Mucosa of stomach (tissue), 1 donor: Measurements from ENCODE around the gene MLN.

Source experiments
- H3K27me3 ChIP-seq: one replicate; pipeline ENCODE4 v1.7.0; 2013; ENCODE audit warnings: mild to moderate bottlenecking, low read length; ENCODE audit not compliant: control insufficient read depth, insufficient read depth
- H3K36me3 ChIP-seq: one replicate; pipeline ENCODE4 v1.7.0; 2013; ENCODE audit warnings: low read length; ENCODE audit not compliant: control insufficient read depth, insufficient read depth
- H3K4me1 ChIP-seq: one replicate; pipeline ENCODE4 v1.7.0; 2013; ENCODE audit warnings: mild to moderate bottlenecking, low read length; ENCODE audit not compliant: control insufficient read depth, insufficient read depth
- H3K4me3 ChIP-seq: one replicate; pipeline ENCODE4 v1.7.0; 2013; ENCODE audit warnings: low read length
- H3K9ac ChIP-seq: one replicate; pipeline ENCODE4 v1.7.0; 2013; ENCODE audit warnings: mild to moderate bottlenecking, low read length, moderate library complexity
- H3K9me3 ChIP-seq: one replicate; pipeline ENCODE4 v1.7.0; 2013; ENCODE audit warnings: mild to moderate bottlenecking, low read length, moderate library complexity; ENCODE audit not compliant: control insufficient read depth
- donor health status: Pancreatic carcinoma.

Gene MLN

DNA sequence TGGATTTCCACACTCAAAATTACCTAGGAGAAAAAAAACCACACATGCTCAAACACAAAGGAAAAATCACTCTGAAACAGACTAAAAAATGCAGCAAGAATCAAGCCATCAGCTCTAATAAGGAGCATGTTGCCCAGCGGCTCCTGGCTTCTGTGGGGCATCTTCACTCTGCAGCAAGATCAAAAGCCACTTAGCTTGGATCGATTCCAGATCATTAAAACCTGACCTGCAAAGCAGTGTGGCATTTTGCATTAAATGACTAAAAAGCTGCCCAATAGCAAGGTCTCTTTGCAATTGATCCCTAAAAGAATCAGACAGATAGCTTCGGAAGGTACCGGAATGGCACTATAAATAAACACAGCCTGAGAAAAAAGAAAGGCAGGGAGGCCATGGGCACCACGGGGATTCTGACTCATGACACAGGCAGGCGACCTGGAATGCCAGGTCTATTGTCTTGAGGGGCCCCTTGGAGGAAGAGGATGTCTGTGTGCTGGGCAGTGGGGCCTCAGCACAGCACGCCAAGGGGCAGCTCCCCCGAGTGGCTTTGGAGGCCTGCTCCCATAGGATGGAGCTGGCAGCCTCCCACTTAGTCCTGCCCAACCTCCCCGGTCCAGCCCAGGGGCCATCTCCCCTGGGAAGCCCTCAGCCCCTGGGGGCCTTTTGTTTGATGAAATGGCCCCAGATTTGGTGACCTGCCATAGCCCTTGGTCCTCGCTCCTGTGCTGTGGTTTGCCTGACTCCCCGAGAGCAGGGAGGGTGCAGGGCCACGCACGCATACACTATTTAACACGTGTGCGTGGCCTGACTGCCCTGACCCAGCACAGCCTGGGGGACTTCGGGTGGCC lies 22.4 kb downstream of the MLN start:
- H3K9ac ChIP-seq, result no peak overlapping the region

DNA sequence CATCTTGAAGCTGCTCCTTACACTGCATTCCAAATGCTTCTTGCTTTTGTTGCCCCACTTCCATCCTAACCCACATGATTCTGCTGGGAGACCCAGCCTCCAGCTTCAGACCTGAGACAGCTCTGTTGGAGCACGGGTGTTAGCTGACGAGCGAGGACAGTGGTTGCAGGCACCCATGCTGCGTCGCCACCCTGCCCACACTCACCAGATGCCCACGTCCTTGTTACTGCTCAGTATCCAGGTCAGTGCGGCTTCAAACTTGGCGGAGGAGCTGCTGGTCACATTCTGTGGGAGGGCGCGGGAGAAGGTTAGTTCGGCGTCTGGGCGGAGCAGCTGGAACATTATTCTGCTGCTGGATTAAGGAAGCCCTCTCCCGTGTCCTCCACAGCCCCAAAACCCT lies 23.9 kb downstream of the MLN start:
- H3K9me3 ChIP-seq, result no peaks in the 10 kb centered on the region
- no peaks in the 10 kb centered on the region for H3K27me3 ChIP-seq
- H3K9ac ChIP-seq, result no peak overlapping the region
- peaks cover 43% of the 10 kb centered on the region for H3K36me3 ChIP-seq
- no peak overlapping the region for H3K4me3 ChIP-seq
- no peaks in the 10 kb centered on the region for H3K4me1 ChIP-seq

More for the DNA sequence above, 22.4 kb downstream of the MLN start:
- H3K27me3 ChIP-seq, result no peaks in the 10 kb centered on the region
- no peaks in the 10 kb centered on the region for H3K9me3 ChIP-seq
- no peak overlapping the region for H3K4me3 ChIP-seq
- peaks cover 33% of the 10 kb centered on the region for H3K36me3 ChIP-seq
- peaks cover 5% of the 10 kb centered on the region for H3K4me1 ChIP-seq

DNA sequence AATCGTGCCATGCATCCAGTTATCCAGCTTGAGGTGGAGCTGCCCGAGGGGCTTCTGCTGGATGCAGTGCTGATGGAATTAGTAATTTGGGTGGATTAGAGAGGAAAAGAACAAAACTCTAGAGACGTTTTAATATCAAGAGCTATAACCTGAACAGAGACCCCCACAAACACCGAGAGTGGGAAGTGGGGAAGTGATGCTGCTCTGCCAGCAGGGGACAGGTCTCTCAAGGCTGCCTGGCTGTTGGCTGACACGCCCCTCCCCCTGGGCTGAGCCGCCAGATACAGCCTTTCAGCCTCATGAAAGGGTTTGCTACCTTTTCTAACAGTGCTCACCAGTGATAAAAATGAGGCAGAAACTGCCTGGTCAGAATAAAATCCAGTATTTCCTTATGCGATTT lies 24.5 kb downstream of the MLN start:
- H3K9me3 ChIP-seq, result no peaks in the 10 kb centered on the region
- peaks cover 48% of the 10 kb centered on the region for H3K36me3 ChIP-seq
- H3K27me3 ChIP-seq, result no peaks in the 10 kb centered on the region
- no peaks in the 10 kb centered on the region for H3K4me1 ChIP-seq
- no peak overlapping the region for H3K4me3 ChIP-seq
- H3K9ac ChIP-seq, result no peak overlapping the region

DNA sequence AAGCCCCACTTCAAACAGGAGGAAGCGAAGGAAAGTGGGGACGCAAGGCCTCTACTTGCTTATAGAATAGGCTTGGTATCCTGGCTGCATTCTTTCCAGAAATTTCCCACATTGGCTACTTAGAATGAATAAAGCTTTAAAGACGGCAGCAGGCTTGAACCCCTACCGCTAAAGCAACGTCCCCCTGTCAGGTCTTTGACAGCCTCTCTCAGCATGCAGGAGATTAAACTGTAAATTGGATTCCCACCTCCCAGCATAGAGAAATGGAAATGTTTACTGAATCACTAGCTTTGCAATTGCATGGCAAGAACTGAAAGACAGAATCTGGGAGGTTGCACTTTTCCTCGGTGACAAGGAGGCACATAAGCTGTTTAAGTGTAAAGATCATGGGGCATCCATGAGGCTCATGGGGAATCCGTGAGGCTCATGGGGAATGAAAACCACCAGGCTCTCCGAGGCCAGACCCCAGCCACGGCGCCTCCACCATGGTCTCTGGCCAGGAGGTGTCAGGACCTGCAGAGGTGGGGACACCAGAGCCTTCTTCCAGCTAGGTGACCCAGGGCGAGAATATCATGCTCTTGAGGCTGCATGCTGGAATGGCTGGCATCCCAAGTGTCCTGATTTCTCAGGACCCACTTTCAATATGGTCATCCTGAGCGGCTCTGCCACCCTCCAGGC lies 25.2 kb downstream of the MLN start:
- Histone ChIP-seq H3K4me3 (no peak overlapping the region), H3K9ac (no peak overlapping the region), H3K36me3 (peaks cover 48% of the 10 kb centered on the region), H3K9me3 (no peaks in the 10 kb centered on the region), H3K27me3 (no peaks in the 10 kb centered on the region), H3K4me1 (no peaks in the 10 kb centered on the region)

DNA sequence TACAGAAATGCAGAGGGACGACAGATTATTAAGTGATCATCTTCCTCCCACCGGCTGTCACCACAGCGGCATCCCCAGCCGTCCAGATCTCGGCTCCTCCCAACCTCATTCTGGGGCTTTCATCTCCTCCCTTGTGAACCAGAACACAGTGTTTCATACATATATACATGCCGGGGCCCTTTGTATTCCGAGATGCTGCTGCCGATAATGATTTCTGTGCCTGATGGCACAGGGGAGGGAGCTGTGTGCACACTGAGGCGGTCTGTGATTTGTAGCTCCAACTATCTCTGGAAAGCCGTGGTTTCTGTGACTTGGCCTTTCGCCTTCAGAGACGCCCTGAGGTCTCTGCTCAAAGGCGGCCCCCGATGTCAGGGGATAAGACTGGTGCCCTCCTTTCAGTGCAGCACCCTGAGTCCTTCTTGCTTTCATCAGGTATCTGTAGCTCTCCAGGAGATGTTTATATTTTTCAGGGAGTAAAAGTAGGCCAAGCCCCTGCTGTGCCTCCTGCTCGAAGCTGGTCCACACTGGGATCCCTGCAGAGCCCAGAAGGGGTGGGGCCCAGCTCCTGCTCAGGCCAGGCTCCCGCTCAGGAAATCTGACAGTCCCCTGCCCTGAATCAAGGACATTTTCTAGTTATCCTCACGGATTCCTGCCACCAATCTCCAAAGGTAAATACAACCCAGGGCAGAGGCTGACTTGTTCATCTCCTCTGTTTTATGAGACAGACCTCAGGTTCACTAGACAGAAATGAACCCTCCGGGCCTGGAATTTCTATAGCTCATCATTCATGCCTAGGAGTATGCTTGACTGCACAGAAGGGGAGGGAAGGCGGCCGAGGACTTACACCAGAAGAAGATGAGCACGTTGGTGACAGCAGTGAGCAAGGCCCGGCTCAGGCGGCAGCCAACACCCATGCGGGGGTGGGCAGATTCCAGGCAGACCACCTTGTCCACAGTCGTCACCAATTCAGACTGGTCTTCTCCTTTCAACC lies 26.1 kb downstream of the MLN start:
- H3K9ac ChIP-seq, result no peak overlapping the region
- no peak overlapping the region for H3K4me3 ChIP-seq
- H3K36me3 ChIP-seq, result peaks cover 49% of the 10 kb centered on the region
- H3K27me3 ChIP-seq, result no peaks in the 10 kb centered on the region
- H3K4me1 ChIP-seq, result peaks cover 3% of the 10 kb centered on the region
- no peaks in the 10 kb centered on the region for H3K9me3 ChIP-seq

DNA sequence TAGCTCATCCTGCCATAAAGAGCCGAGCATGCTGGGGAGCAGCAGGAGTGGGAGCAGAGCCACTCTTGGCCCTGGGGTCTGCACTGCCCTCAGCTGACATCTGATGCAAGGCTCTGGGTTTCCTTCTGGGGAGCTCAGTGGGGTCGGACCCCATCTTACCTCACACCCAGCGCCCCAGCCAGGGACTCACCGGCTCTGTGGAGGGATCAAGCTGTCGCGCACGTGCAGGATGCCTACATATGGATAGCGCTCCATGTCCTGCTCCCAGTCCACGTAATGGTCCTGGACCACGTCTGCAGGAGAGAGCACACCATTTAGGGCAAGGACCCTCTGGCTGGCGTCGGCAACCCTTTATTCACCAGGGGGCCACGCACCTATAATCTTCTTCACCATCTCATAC lies 27.0 kb downstream of the MLN start:
- Histone ChIP-seq H3K27me3 (no peaks in the 10 kb centered on the region), H3K36me3 (peaks cover 54% of the 10 kb centered on the region), H3K4me1 (peaks cover 13% of the 10 kb centered on the region), H3K4me3 (no peak overlapping the region), H3K9me3 (no peaks in the 10 kb centered on the region), H3K9ac (no peak overlapping the region)

DNA sequence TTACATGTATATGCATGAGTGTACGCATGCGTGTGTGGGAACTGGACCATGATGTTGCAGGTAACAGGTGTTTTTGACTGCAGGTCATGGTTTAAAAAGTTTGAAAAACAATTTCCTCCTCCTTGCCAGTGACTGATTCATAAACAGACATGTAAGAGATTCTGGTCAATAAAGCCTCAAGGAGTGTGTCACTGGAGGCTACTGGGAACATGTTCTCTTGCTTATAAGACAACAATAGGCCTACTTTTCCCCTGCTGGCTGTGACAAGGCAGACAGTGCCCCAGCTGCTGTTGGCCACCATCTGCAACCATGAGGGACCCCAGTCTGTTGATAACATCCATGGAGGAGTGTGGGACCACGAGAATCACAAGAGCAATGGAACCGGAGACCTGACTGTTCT lies 27.6 kb downstream of the MLN start:
- Histone ChIP-seq H3K9me3 (no peaks in the 10 kb centered on the region), H3K4me3 (no peak overlapping the region), H3K4me1 (peaks cover 15% of the 10 kb centered on the region), H3K9ac (no peak overlapping the region), H3K27me3 (no peaks in the 10 kb centered on the region), H3K36me3 (peaks cover 54% of the 10 kb centered on the region)

DNA sequence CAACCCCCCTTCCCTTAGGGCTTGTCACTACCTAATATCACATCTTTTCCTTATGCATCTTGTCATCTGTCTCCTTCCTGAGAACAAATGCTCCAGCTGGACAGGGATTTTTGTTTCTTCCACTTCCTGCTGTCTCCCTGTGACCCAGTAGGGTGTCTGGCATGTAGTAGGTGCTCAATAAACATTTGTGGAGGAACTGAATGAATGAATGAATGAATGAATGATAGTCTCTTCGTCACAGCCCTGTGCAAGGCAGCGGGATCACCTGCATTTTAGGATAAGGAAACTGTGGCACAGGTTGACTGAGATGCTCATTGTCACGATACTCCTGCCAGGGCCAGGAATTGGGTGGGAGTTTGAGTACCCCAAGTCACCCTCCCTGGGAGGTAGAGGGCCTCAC lies 29.0 kb downstream of the MLN start:
- Histone ChIP-seq H3K9ac (no peak overlapping the region), H3K4me1 (peaks cover 27% of the 10 kb centered on the region), H3K27me3 (peaks cover 7% of the 10 kb centered on the region), H3K4me3 (no peak overlapping the region), H3K9me3 (no peaks in the 10 kb centered on the region), H3K36me3 (peaks cover 45% of the 10 kb centered on the region)

DNA sequence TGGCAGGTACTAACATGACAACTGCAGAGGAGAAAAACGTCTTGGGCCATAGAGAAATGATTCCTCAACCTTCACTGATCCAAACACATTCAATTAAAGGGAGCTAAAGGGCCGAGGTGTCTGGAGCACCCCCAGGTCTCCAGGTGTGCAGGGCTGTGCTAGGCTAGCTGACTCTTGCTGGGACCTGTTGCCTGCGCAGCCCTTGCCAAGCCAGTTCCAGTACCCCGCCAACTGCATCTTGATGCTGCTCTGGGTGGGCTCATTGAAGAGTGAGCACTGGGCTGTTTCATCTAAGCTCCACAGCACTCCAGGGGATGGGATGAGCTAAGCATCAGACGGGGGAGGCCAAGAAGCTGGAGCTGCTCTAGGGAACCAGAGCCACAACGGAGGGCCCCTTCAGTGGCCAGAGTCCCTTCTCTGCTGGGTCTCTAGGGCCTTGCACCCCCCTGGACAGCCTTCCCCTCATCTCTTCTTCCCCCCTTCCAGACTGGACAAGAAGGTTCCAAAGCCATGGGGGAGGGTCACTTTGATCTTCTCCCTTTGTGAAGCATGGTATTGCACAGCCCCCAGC lies 30.8 kb downstream of the MLN start:
- peaks cover 10% of the 10 kb centered on the region for H3K27me3 ChIP-seq
- H3K9ac ChIP-seq, result no peak overlapping the region
- H3K36me3 ChIP-seq, result peaks cover 36% of the 10 kb centered on the region
- no peak overlapping the region for H3K4me3 ChIP-seq
- H3K4me1 ChIP-seq, result peaks cover 33% of the 10 kb centered on the region
- no peaks in the 10 kb centered on the region for H3K9me3 ChIP-seq

DNA sequence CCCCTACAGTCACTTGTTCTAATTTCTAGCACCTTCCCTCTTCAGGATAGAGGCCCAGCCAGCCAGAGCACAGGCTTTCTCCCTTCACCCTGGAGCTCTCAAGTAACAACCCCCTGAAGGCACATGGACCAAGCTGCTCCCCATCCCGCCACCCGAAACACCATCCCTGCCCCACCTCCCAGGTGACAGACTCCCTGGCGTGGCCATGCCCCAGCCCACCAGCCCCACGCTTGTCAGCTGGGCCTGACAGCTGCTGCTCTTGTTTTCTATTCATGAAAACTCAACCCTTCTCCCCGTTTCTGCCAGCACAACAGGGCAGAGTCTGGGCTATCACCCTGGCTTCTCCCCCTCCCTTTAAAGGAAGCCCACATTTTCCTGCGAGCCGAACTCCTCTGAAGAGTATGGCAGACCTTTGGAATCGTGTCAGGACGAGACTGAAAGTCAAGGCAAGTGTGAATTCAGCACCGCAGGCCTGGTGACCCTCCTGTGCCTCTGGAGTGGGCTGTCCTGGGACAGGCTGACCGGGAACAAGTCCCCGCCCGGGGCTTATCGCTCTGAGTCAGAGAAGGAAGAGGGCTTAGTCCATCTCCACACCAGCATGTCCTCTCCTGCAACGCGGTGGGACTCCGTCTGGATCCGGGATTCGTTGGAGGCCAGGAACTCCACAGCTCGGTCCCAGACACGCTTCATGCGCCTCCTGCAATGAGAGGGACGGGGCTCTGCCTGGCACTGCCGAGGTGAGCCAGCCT lies 31.5 kb downstream of the MLN start:
- H3K36me3 ChIP-seq, result peaks cover 29% of the 10 kb centered on the region

More for the DNA sequence above, 31.5 kb downstream of the MLN start:
- Histone ChIP-seq H3K27me3 (peaks cover 10% of the 10 kb centered on the region), H3K9me3 (no peaks in the 10 kb centered on the region), H3K9ac (no peak overlapping the region), H3K4me1 (peaks cover 33% of the 10 kb centered on the region), H3K4me3 (no peak overlapping the region)
